HepG2 (cell line): ENCODE measurements around the gene INAFM2. TPM values are rescaled to one million over a fixed set of nuclear protein-coding genes. Genes with fewer than 3 reads are reported as not detected.

Experiments used
- ATAC-seq: fragments of 200-7000 bp; cut with Tn5 transposase; 3 replicates; pipeline ENCODE4 v1.9.1; 2020; ENCODE audit warnings: mild to moderate bottlenecking, moderate library complexity
- BruUV-seq: library from RNA; stranded (reverse); fragments of 400-500 nt; replicated peaks from 2 replicates; lab custom pipeline; 2021; lab: Mats Ljungman, UMichigan
- CTCF ChIA-PET: fragments of 300-600 bp; formaldehyde crosslinking; extraction: SDS; loops from one replicate; lab custom pipeline; 2021; ENCODE audit warnings: low total read pairs, inconsistent platforms, low intra/inter-chr PET ratio; lab: Yijun Ruan, JAX
- POLR2A ChIA-PET: fragments of 350-600 bp; sonication (Branson Sonifier 250); formaldehyde crosslinking; loops from one replicate; lab custom pipeline; 2020; ENCODE audit warnings: antibody characterized with exemption, inconsistent platforms; lab: Yijun Ruan, JAX
- DNase-seq: peaks from one replicate; pipeline ENCODE4 v3.0.0-alpha.2; 2015; ENCODE audit warnings: low spot score
- FAIRE-seq: peaks from 3 replicates; lab custom pipeline; 2011; peaks lifted over from hg19 to GRCh38; lab: Jason Lieb, UNC
- H2AFZ ChIP-seq: one replicate; pipeline ENCODE4 v1.6.1; 2011; ENCODE audit warnings: low read length, inconsistent platforms
- H3K27ac ChIP-seq: fragments of 300-600 bp; 3 replicates; pipeline ENCODE4 v1.8.0; 2011; ENCODE audit warnings: mixed run types, mild to moderate bottlenecking, mixed read lengths, low read length, inconsistent platforms; ENCODE audit not compliant: insufficient read depth; ENCODE audit errors: extremely low read length
- H3K27me3 ChIP-seq, 2 experiments: fragments of 200-600 bp in 1 of 2; 2 replicates in 1 of 2; 3 replicates in 1 of 2; pipeline versions ENCODE4 v1.6.0 to v1.8.0; 2011; ENCODE audit warnings: low read length in 2 of 2, mild to moderate bottlenecking in 2 of 2, moderate library complexity in 2 of 2, inconsistent platforms in 1 of 2; ENCODE audit not compliant: insufficient read depth in 2 of 2, control insufficient read depth in 1 of 2
- H3K36me3 ChIP-seq, 2 experiments: fragments of 200-600 bp in 1 of 2; replicated peaks in 1 of 2; 2 replicates in 1 of 2; 3 replicates in 1 of 2; pipeline versions ENCODE4 v1.5.1 to v1.8.0; 2011; ENCODE audit warnings: low read length in 2 of 2, inconsistent platforms in 1 of 2; ENCODE audit not compliant: insufficient read depth in 2 of 2, control insufficient read depth in 1 of 2
- H3K4me1 ChIP-seq: 2 replicates; pipeline ENCODE4 v1.5.1; 2012; ENCODE audit warnings: low read length, inconsistent platforms; ENCODE audit not compliant: insufficient read depth
- H3K4me2 ChIP-seq: 2 replicates; pipeline ENCODE4 v1.6.0; 2011; ENCODE audit warnings: low read depth, low read length, inconsistent platforms
- H3K4me3 ChIP-seq, 3 experiments: fragments of 200-600 bp in 1 of 3; sonication (generic), shearing (Covaris generic) in 1 of 3; replicated peaks in 1 of 3; 2 replicates each; pipeline ENCODE4 v1.5.1; 2011 to 2016; ENCODE audit warnings: low read length in 3 of 3, inconsistent platforms in 2 of 3, low read depth in 2 of 3, mild to moderate bottlenecking in 2 of 3, control low read depth in 1 of 3, mixed read lengths in 1 of 3; ENCODE audit not compliant: insufficient read depth in 1 of 3
- H3K79me2 ChIP-seq: one replicate; pipeline ENCODE4 v1.6.1; 2011; ENCODE audit warnings: low read length, inconsistent platforms; ENCODE audit not compliant: insufficient read depth
- H3K9ac ChIP-seq: 2 replicates; pipeline ENCODE4 v1.6.0; 2011; ENCODE audit warnings: mild to moderate bottlenecking, low read depth, low read length, inconsistent platforms; ENCODE audit not compliant: insufficient read depth
- H3K9me3 ChIP-seq: 2 replicates; pipeline ENCODE4 v1.5.1; 2012; ENCODE audit warnings: mild to moderate bottlenecking, low read length
- H4K20me1 ChIP-seq: 2 replicates; pipeline ENCODE4 v1.6.0; 2011; ENCODE audit warnings: inconsistent platforms, mild to moderate bottlenecking, low read length, moderate library complexity; ENCODE audit not compliant: insufficient read depth
- HMGA1 ChIP-seq: sonication (generic); formaldehyde crosslinking; conservative IDR thresholded peaks from 2 replicates; pipeline ENCODE4 v1.4.0; 2020; ENCODE audit warnings: missing genetic modification reagents
- KAT8 ChIP-seq: IDR thresholded peaks from 2 replicates; pipeline ENCODE4 v1.6.1; 2016; ENCODE audit warnings: missing genetic modification reagents, missing compliant biosample characterization
- PREB ChIP-seq: sonication (generic); formaldehyde crosslinking; IDR thresholded peaks from 2 replicates; pipeline ENCODE4 v1.4.0; 2020; ENCODE audit warnings: missing genetic modification reagents
- RELA ChIP-seq: sonication (generic); formaldehyde crosslinking; IDR thresholded peaks from 2 replicates; pipeline ENCODE4 v1.4.0; 2020; ENCODE audit warnings: missing genetic modification reagents
- RFX1 ChIP-seq: fragments of 450-650 bp; IDR thresholded peaks from 2 replicates; pipeline ENCODE4 v1.6.1; 2017
- SPEN ChIP-seq: sonication (generic); formaldehyde crosslinking; IDR thresholded peaks from 2 replicates; pipeline ENCODE4 v1.5.1; 2020; ENCODE audit warnings: low read depth, mild to moderate bottlenecking, missing genetic modification reagents
- TRIM24 ChIP-seq: sonication (generic); formaldehyde crosslinking; IDR thresholded peaks from 2 replicates; pipeline ENCODE4 v1.8.0; 2022; ENCODE audit warnings: mild to moderate bottlenecking, missing genetic modification reagents
- ZNF280B ChIP-seq: sonication (generic); formaldehyde crosslinking; IDR thresholded peaks from 2 replicates; pipeline ENCODE4 v1.5.0; 2020; ENCODE audit warnings: missing genetic modification reagents, mild to moderate bottlenecking, borderline replicate concordance
- ZNF329 ChIP-seq: sonication (generic); formaldehyde crosslinking; IDR thresholded peaks from 2 replicates; pipeline ENCODE4 v1.9.0; 2021; ENCODE audit warnings: low read depth, mild to moderate bottlenecking, missing genetic modification reagents
- ZNF784 ChIP-seq: sonication (generic); formaldehyde crosslinking; IDR thresholded peaks from 2 replicates; pipeline ENCODE4 v1.5.1; 2020; ENCODE audit warnings: missing genetic modification reagents, mild to moderate bottlenecking, borderline replicate concordance
- ZSCAN5A ChIP-seq: sonication (generic); formaldehyde crosslinking; IDR thresholded peaks from 2 replicates; pipeline ENCODE4 v1.8.0; 2022; ENCODE audit warnings: mild to moderate bottlenecking, missing genetic modification reagents, borderline replicate concordance
- WGBS: methylation state at CpG from one replicate; pipeline ENCODE4 v1.1.6; 2017; ENCODE audit warnings: low lambda C conversion rate; 5-methylcytosine and 5-hydroxymethylcytosine counted together
- in situ Hi-C: cut with HindIII; loops from 2 replicates; pipeline ENCODE4 v1.10.0; 2017; ENCODE audit warnings: low pct_unique_long_range_greater_than_20kb; ENCODE audit not compliant: extremely low pct_ligation_motif_present
- intact Hi-C: fragments of 100-400 bp; cut with micrococcal nuclease; formaldehyde crosslinking; loops from one replicate; pipeline ENCODE4 v1.10.0; 2022; ENCODE audit not compliant: unreplicated experiment
- polyA plus RNA-seq, 8 experiments: library from polyadenylated mRNA; depleted of rRNA in 3 of 8; stranded (reverse) in 7 of 8; unstranded in 1 of 8; fragments of >200 nt; fragmentation: Illumina TruSeq in 4 of 8; extraction: Trizol in 4 of 8; gene quantifications; 2 replicates each; pipeline versions ENCODE4 v1.2.1 to v1.2.3, GENCODE V29; 2011 to 2016; ENCODE audit warnings: low read depth in 4 of 8, missing spikeins in 1 of 8, mixed read lengths in 1 of 8; ENCODE audit not compliant: insufficient read depth in 1 of 8
- total RNA-seq, 5 experiments: library from RNA; depleted of rRNA; stranded (reverse); fragments of >200 nt; fragmentation: Illumina TruSeq; extraction: Trizol; gene quantifications; 2 replicates each; pipeline ENCODE4 v1.2.3, GENCODE V29; 2016; ENCODE audit warnings: low read depth in 1 of 5
- TF ChIP-seq, protein P1 (sequence below): sonication (generic); formaldehyde crosslinking; IDR thresholded peaks from 2 replicates; pipeline ENCODE4 v1.9.0; 2022; ENCODE audit warnings: low read depth, missing genetic modification reagents

Gene INAFM2
- total and polyA plus RNA-seq, 2 of the 13 experiments (the other 11 are each of a cell fraction or from before 2014, with no cell fraction given) = 5.5 to 6.5 TPM

DNA sequence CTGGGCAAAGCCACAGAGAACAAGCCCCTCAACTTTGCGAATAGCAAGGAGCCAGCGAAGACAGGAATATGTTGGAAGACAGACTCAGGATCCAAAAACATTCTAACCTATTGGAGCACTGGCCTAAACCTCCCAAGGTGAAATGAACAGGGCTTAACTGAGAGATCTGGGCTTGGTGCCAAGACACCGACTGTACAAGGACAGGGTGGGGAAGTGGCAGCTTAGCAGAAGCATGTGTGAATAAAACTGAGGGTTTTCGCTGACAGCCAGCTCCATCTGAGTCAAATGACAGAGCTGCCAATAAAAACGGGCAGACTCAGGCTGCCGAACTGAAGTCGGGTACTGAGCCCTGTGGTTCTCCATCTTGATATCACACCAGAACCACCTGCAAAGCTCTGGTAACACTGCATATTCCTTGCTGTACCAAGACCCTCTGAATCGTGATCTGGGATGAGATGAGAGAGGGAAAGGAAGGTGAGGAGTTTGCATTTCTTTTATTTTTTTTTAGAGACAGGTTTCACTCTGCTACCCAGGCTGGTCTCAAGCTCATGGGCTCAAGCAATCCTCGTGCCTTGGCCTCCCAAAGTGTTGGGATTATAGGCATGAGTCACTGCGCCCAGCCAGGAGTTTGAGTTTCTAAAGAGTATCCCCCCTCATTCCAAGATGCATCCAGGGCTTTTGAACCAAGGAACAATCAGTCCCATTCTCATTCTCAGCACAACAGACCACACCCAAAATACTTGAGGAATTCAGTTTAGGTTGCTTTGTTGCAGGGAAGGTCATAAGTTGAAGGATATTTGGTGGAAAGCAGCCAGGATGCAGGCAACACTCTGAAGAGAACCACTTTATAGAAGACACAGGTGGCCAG is 9.7 kb upstream of the INAFM2 start:
- TF ChIP-seq SPEN (CRISPR knock-in tag) = no peak
- TF ChIP-seq KAT8 = no peak
- no peak for TF ChIP-seq ZNF280B (CRISPR knock-in tag)
- no peak for TF ChIP-seq ZNF329 (CRISPR knock-in tag)
- TF ChIP-seq HMGA1 (CRISPR knock-in tag) = no peak
- no peak for TF ChIP-seq RELA (CRISPR knock-in tag)
- no peak for TF ChIP-seq TRIM24 (CRISPR knock-in tag)
- TF ChIP-seq PREB = no peak
- no peak for TF ChIP-seq RFX1
- no peak for TF ChIP-seq ZSCAN5A
- TF ChIP-seq, protein P1, sequence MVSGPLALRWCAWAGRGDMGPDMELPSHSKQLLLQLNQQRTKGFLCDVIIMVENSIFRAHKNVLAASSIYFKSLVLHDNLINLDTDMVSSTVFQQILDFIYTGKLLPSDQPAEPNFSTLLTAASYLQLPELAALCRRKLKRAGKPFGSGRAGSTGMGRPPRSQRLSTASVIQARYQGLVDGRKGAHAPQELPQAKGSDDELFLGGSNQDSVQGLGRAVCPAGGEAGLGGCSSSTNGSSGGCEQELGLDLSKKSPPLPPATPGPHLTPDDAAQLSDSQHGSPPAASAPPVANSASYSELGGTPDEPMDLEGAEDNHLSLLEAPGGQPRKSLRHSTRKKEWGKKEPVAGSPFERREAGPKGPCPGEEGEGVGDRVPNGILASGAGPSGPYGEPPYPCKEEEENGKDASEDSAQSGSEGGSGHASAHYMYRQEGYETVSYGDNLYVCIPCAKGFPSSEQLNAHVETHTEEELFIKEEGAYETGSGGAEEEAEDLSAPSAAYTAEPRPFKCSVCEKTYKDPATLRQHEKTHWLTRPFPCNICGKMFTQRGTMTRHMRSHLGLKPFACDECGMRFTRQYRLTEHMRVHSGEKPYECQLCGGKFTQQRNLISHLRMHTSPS (CRISPR knock-in tag) = no peak
- no peak for TF ChIP-seq ZNF784
- H3K79me2 ChIP-seq = no peaks in the 10 kb centered on the region
- H3K9me3 ChIP-seq = no peaks in the 10 kb centered on the region
- ATAC-seq (peak; percentile 52; the same call in 2 of the 3 replicates), DNase-seq (peak; percentile 53), FAIRE-seq (no peak)
- ChIA-PET CTCF (interaction anchor here (1.3 kb wide), 1 partner anchor 39 kb away, joined by 3 read pairs; no protein-coding TSS in a partner anchor), POLR2A (no interaction called here)
- no peak overlapping the region for H3K9ac ChIP-seq
- no peaks in the 10 kb centered on the region for H3K4me1 ChIP-seq
- no peaks in the 10 kb centered on the region for H4K20me1 ChIP-seq
- intact Hi-C loops = no loop called here
- 13% methylated on average over 10 of the region's 10 CpGs for WGBS
- no peaks in the 10 kb centered on the region for H3K36me3 ChIP-seq
- no peak overlapping the region for H3K4me2 ChIP-seq
- no peak overlapping the region for H2AFZ ChIP-seq
- no peak overlapping the region for H3K27ac ChIP-seq
- H3K4me3 ChIP-seq = no peak overlapping the region
- in situ Hi-C loops = loop anchor here (5.0 kb wide), 1 partner anchor 36 kb away; no protein-coding TSS in a partner anchor
- peaks cover 1 to 49% of the 10 kb centered on the region in 2 experiments; a peak in 2 of 5 replicates for H3K27me3 ChIP-seq
- no TSS peak for BruUV-seq
